Activated T-cell treated with anti-CD3 and anti-CD28 coated beads for 48 hours (primary cell): ENCODE results near the gene COL1A1.

Experiments used
- DNase-seq: peaks from one replicate; pipeline ENCODE4 v3.0.0-alpha.2; 2020; ENCODE audit warnings: low read depth

COL1A1 gene

GRCh38 chr17:50171371-50172071 is 29.9 kb downstream of the COL1A1 start:
- DNase-seq, result no peak

GRCh38 chr17:50170662-50171370 is 30.6 kb downstream of the COL1A1 start:
- no peak for DNase-seq

- DNase-seq, result no peak
These were observed 31.5 kb downstream of the COL1A1 start for GRCh38 chr17:50169881-50170459.

- no peak for DNase-seq
These were observed 32.2 kb downstream of the COL1A1 start for GRCh38 chr17:50169121-50169764.

- DNase-seq, result no peak
These were observed 33.1 kb downstream of the COL1A1 start for GRCh38 chr17:50168319-50168718.

- no peak for DNase-seq
These were observed 34.1 kb downstream of the COL1A1 start for GRCh38 chr17:50167371-50167770.

- DNase-seq, result no peak
These were observed 34.8 kb downstream of the COL1A1 start for GRCh38 chr17:50166518-50167181.

GRCh38 chr17:50165867-50166517 is 35.4 kb downstream of the COL1A1 start, which contains the start of gene SGCA:
TSS of gene SGCA (plus strand) at chr17:50166005. CDS start at chr17:50166041, 36 bp downstream.
- no peak for DNase-seq

GRCh38 chr17:50165466-50165865 is 36.0 kb downstream of the COL1A1 start:
- no peak for DNase-seq

- no peak for DNase-seq
These were observed 36.4 kb downstream of the COL1A1 start for GRCh38 chr17:50165066-50165465.

GRCh38 chr17:50164697-50164988 is 36.8 kb downstream of the COL1A1 start:
- no peak for DNase-seq

- no peak for DNase-seq
These were observed 37.4 kb downstream of the COL1A1 start for GRCh38 chr17:50163843-50164696.

GRCh38 chr17:50162466-50163254 is 38.8 kb downstream of the COL1A1 start:
- no peak for DNase-seq

GRCh38 chr17:50161911-50162288 is 39.5 kb downstream of the COL1A1 start:
- DNase-seq, result no peak

GRCh38 chr17:50161023-50161910 is 40.2 kb downstream of the COL1A1 start:
- peak; percentile 98 for DNase-seq

GRCh38 chr17:50157891-50158290 is 43.5 kb downstream of the COL1A1 start:
- DNase-seq, result no peak

GRCh38 chr17:50155115-50155819 is 46.2 kb downstream of the COL1A1 start:
- DNase-seq, result no peak

- no peak for DNase-seq
These were observed 46.8 kb downstream of the COL1A1 start for GRCh38 chr17:50154604-50155003.
